ENCODE results near the gene KAT2B.

KAT2B gene

GRCh38 chr3:20100151-20100550, 59.9 kb downstream of the KAT2B start:
- no peak for DNase-seq

- no peak for DNase-seq
These were observed 60.8 kb downstream of the KAT2B start for GRCh38 chr3:20101041-20101440.

GRCh38 chr3:20103731-20104130, 63.5 kb downstream of the KAT2B start:
- DNase-seq, result no peak

GRCh38 chr3:20104167-20104661, 64.0 kb downstream of the KAT2B start:
- DNase-seq, result no peak

- DNase-seq, result no peak
These were observed 65.5 kb downstream of the KAT2B start for GRCh38 chr3:20105513-20106280.

- DNase-seq, result no peak
These were observed 67.5 kb downstream of the KAT2B start for GRCh38 chr3:20107722-20108121.

GRCh38 chr3:20108869-20109268, 68.6 kb downstream of the KAT2B start:
- DNase-seq, result no peak

GRCh38 chr3:20110826-20111225, 70.6 kb downstream of the KAT2B start:
- DNase-seq, result no peak

- DNase-seq, result no peak
These were observed 71.6 kb downstream of the KAT2B start for GRCh38 chr3:20111836-20112235.

- DNase-seq, result no peak
These were observed 80.8 kb downstream of the KAT2B start for GRCh38 chr3:20121088-20121487.

GRCh38 chr3:20123131-20123652, 82.9 kb downstream of the KAT2B start:
- DNase-seq, result peak; percentile 35 to 65

GRCh38 chr3:20125289-20125688, 85.0 kb downstream of the KAT2B start:
- DNase-seq, result no peak

- no peak for DNase-seq
These were observed 85.7 kb downstream of the KAT2B start for GRCh38 chr3:20125897-20126296.

GRCh38 chr3:20128358-20128757, 88.1 kb downstream of the KAT2B start:
- no peak for DNase-seq

- no peak for DNase-seq
These were observed 89.9 kb downstream of the KAT2B start for GRCh38 chr3:20130106-20130505.

- DNase-seq, result no peak
These were observed 96.0 kb downstream of the KAT2B start for GRCh38 chr3:20136231-20136630.

- DNase-seq, result no peak
These were observed 97.4 kb downstream of the KAT2B start for GRCh38 chr3:20137647-20138046.

- no peak for DNase-seq
These were observed 100.6 kb downstream of the KAT2B start for GRCh38 chr3:20140881-20141280.

GRCh38 chr3:20141316-20141715, 101.1 kb downstream of the KAT2B start:
- DNase-seq, result no peak

- no peak for DNase-seq
These were observed 101.6 kb downstream of the KAT2B start for GRCh38 chr3:20141851-20142250.

GRCh38 chr3:20142517-20142916, 102.3 kb downstream of the KAT2B start:
- DNase-seq, result no peak

GRCh38 chr3:20143519-20143918, 103.3 kb downstream of the KAT2B start:
- no peak for DNase-seq

GRCh38 chr3:20145874-20146273, 105.6 kb downstream of the KAT2B start:
- DNase-seq, result no peak

GRCh38 chr3:20146301-20146700, 106.1 kb downstream of the KAT2B start:
- DNase-seq, result no peak

- DNase-seq, result no peak
These were observed 107.1 kb downstream of the KAT2B start for GRCh38 chr3:20147361-20147760.
